NCI-H1436 (cell line): Measurements from ENCODE around the gene DMRTC2.
A peak's percentile ranks its signal among the peaks of the same experiment; 100 is the strongest.

Experiments
- DNase-seq: peaks from one replicate; lab custom pipeline; 2025; lab: John Stamatoyannopoulos, UW

DMRTC2 gene

DNA sequence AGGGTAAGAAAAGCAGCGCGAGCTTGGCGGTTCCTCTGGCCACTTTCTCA is at the start of gene DMRTC2:
DMRTC2 (plus strand) TSS at position 42 of the 50 bp plus-strand sequence. CDS start 2,387 bp downstream, outside the sequence.
- no peak for DNase-seq

DNA sequence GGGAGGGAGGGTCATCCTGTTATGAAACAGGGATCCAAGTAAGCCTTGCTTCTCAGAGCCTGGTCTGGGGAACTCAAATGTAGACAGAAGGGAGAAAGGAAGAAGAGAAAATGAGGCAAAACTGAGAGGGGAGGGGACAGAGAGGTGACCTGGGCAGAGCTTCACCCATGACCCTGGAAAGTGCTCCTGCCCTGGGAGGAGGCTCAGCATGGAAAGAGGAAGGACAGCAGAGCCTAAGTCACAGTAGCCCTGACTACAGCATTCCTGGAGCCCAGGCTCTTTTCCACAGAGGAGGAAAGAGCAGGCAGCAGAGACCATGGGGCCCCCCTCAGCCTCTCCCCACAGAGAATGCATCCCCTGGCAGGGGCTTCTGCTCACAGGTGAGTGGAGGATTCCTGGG is 48.5 kb upstream of the DMRTC2 start, which contains the start of gene CEACAM3:
CEACAM3 (plus strand) TSS at position 226 of the 400 bp plus-strand sequence; CDS start at position 317, 91 bp downstream.
- DNase-seq, result no peak

DNA sequence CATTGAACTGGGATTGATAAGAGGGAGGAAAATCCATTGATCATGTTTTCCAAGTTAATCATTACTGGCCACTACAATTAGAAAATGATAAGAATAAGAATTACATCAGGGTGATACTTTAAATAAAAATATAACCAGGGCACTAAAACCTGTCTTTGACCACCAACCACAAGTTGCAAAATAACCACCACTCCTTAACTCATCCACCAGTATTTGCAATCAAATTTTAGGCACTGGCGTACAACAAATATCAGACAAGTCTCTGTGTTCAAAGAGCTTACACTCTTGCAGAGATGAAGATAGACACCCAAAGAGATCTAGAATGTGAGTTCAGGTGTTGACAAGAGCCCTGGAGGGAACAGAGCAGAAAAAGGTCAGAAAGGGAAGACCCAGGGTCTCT is 47.9 kb upstream of the DMRTC2 start:
- DNase-seq, result no peak

DNA sequence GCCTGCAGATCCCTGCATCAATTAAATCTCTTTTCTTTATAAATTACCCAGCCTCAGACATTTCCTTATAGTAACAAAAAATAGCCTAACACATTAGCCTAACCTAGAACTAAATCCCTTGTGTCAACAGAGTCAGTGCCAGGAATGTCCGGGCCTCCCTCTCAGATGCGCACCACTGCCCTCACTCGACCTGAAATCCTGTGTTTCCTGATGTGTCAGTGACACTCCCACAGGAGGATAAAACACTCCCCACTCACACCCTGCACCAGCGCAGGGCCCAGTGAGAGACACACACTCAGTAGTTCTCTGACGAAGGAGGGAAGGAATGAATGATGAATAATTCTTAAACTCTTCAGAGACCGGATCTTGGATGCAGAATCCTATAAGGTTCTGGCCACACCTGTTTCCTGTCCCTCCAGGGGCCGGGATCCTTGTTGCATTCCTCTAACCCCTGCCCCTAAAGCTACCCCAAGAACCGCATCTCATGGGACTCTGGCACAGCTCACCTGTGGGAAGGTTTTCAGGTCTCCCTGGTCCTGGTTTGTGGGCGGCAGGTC is 45.3 kb upstream of the DMRTC2 start:
- no peak for DNase-seq

DNA sequence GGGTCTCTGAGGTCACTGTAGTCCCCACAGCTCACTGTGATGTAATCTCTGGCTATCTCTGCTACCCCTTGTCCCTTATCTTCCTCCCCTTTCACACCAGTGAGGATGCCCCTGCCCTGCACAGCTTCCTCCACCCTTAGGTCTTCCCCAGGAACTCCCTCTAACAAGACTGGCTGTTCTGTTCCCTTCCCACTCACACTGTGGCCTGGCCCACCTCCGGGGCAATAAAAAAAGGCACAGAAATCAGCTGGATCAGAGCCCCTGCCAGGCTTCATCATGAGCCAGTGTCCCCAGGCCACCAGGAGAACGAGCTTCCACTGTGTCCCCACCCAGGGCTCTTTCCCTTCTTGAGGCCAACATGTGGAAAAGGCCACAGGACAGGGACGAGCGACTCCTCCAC is 43.8 kb upstream of the DMRTC2 start:
- DNase-seq, result no peak

DNA sequence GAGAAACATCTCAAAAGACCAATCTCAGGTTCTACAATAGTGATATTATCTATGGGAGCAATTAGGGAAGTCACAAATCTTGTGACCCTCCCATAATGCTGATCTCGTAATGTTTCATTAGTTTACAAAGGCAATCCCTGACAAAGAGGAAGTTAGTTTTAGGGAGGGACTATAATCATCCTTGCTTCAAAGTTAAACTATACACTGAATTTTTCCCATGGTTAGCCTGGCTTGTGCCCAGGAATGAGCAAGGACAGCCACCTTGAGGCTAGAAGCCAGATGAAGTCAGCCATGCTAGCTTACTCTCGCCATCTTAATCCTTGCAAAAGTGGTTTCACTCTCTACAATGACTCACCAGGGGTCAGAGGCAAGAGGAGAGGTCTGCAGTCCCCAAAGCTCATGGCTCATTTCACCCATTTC is 43.0 kb upstream of the DMRTC2 start:
- no peak for DNase-seq

DNA sequence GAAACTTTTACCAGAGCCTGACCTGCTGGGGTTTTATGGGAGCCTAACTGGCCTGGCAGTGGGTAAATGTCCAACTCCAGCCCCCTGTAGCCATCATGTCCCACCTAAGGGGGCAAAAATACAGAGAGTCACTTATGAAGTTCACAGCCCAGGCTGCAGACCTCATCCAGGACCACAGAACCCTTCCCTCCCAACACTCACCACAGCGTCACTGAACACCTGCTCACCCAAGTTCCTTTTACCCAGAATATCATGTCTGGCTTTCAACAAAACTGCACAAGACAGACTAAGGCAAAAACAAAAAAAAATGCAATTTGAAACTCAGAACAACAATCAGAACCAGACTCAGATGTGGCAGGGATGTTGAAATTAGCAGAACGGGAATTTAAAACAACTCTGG is 42.1 kb upstream of the DMRTC2 start:
- DNase-seq, result no peak

DNA sequence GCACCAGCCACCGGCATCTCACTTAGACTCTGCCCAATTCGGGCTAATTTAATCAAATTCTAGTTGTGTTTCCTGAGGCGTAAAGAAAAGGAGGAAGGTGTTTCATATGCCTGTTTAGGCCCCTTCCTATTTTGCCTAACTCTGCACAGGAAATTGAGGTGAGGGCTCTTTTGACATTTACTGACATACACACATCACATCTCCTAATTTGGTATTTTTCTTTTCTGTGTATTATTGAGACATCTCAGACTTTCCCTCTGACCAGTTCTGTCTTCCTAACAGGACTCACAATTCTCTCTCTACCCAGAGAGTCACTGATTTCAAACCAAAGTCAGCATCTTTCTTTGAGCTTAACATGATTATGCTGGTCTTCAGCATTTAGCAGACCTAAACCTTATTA is 40.5 kb upstream of the DMRTC2 start:
- no peak for DNase-seq

DNA sequence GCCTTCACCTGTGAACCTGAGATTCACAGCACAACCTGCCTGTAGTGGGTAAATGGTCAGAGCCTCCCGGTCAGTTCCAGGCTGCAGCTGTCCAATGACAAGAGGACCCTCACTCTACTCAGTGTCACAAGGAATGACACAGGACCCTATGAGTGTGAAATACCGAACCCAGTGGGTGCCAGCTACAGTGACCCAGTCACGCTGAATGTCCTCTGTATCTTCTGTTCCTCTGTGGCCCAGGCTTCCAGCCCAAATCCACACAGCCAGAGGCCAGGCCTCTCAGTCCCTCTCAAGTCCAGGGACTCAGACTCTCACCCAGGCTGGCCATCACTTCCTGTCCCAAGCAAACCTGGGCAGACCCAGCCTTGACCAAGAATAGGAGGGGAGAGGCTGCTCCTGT is 37.7 kb upstream of the DMRTC2 start:
- no peak for DNase-seq

DNA sequence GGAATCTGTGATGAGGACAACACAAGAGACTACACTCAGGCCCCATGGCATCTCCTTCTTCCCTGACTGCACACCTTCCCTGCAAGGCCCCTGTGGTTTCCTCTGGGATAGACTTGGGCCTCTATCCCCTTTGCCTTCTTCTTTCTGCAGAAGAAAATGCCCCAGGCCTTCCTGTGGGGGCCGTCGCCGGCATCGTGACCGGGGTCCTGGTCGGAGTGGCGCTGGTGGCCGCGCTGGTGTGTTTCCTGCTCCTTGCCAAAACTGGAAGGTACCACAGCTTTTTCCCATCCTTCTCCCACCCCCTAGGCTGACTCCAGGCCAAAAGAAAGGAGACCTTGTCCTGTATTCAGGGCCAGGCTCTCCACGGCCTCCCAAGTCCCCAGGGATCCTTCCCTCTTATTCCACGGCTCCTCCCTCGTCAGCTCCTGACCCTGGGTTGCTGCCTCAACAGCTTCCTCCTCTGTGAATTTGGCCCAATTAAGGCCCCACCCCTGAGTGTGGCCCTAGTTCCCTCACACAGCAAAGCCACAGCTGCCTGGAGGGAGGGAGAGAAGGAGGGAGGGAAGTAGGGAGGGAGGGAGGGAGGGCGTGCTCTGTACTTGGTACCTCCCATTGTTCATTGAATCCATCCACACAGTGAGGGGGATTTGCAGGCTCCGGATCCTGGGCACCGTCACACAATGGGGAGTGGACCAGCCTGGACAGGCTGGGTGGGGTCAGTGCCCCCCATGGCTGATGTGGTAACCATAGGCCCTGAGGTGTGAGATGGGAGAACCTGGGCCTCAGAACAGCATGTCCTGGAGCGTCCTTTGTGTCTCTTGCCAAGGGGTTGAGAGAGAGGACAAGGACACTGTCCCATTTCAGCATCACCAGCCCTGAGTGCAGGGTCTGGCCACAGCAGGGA is 35.9 kb upstream of the DMRTC2 start:
- DNase-seq, result no peak

DNA sequence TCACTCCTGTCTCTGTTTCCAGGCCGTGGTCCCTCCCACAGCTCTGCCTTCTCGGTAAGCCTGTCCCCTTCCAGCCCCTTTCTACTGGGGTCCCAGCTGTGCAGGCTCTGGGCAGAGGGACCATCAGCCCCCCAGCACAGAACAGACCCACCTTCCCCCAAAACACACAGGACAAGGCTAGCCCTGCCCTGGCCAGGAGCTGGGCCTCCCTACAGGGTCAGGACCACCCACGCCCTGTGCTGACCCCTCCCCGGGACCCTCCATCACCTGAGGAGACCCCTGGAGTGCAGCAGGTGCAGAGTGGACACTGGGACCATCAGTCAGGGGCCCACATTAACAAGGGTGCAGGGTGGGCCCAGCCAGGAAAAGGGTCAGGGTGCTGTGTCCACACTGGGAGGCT is 34.5 kb upstream of the DMRTC2 start:
- DNase-seq, result no peak

DNA sequence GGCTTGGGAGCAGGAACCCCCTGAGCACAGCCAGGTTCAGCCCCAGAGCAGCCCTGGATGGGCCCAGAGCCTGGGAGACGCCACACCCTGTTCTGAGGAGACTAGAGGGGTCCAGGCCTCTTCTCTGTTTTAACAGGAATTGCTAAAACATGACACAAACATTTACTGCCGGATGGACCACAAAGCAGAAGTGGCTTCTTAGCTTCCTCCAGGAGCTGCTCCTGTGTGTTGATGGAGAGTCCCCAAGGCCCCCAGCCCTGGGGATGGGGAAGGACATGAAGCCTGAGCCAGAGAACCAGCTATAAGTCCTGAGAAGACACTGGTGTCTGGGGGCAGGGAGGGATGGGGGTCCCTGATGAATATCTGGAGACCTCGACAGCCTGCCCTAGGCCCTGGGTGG is 33.8 kb upstream of the DMRTC2 start:
- DNase-seq, result no peak

DNA sequence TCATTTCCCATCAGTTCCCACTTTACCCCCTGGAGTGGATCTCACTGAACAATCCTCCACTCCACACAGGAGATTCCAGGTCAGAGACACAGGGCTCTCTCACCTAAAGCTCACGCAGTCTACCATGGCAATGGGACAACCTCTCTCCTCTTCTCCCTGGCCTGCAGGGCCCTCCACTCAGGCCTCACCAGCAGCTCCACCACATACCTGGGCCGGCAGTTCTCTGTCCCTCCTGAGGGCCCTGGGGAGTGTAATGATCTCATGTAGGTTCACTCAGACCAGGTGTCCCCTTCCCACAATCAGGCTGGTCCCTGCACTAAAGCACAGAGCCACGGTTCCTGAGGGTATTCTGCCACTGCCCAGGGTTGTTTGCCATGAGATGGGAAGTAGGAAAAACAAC is 32.9 kb upstream of the DMRTC2 start:
- no peak for DNase-seq

DNA sequence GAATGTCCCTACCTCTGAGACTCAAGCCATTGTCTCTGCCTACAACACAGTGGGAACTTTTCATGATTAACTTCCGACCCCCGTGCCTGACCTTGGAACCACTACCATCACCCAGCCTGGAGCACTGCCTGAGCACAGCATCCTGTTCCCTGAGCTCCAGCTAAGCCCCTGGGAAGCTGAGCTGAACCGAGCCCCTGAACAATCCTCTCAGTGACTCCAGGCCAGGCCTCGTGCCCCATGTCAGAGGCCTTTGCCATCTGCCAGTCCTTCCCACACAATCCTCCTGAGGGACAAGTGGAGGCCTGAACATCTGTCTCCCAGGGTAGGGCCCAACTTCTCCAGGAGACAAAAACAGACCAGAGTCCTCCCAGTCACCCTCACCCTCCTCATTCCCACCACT is 30.9 kb upstream of the DMRTC2 start:
- no peak for DNase-seq

DNA sequence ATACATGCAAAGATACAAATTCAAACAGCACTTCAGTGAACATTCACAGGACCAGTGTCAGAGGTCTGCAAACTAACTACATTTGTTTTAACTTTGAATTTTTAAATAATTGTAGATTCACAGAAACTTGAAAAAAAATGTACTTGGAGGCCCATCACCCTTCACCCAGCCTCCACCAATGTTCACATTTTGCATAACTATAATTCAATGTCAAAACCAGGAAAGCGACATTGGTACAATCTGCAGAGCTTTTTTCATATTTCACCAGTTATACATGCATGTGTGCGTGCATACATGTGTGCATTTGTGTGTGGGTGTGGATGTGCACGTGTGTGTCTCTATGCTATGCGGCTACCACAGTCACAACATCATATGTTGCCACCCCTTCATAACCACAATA is 29.5 kb upstream of the DMRTC2 start:
- no peak for DNase-seq

DNA sequence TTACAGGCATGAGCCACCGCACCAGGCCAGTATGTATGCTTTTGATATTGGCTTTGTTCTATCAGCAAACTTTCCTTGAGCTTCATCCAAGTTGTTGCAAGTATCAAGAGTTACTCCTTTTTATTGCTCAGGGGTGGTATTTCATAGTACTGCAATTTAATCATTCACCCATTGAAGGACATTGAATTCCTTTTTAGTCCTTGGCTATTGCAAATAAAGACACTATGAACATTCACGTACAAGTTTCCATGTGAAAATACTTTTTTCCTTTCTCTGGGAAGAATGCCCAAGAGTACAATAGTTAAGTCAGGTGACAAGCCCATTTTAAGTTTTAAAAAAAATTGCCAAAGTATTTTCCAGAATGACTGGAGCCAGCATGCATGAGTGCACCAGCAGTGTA is 28.1 kb upstream of the DMRTC2 start:
- no peak for DNase-seq

DNA sequence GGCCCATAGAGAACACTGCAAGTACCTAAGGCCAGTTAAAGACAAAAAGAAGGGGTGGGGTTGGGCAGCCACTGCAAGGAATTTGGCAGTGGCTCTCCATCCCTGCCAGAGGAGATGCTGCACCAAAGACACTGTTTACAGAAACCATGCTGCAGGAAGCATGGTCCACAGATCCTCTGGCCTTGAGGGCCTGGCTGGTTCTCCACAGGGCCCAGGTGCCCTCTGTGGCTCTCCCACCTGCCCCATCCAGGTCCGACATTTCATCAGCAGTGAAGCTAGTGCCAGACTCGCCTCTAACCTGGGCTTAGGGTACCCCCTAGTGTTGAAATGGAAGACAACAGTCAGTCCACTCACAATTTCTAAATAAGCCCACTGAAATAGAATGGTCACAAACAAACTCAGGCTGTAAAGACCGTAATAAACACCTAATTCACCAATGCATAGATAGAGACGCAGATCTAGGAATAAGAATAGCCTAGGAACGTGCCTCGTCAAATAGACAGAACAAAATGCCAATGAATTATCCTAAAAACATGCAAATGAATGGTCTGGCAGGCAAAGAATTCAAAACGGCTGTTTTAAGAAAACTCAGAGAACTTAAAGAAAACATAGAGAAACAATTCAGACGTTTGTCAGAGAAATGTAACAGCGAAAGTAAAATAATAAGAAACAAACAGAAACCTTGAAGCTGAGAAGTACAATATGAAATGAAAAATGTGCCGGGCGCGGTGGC is 23.7 kb upstream of the DMRTC2 start:
- peak; percentile 81 for DNase-seq

DNA sequence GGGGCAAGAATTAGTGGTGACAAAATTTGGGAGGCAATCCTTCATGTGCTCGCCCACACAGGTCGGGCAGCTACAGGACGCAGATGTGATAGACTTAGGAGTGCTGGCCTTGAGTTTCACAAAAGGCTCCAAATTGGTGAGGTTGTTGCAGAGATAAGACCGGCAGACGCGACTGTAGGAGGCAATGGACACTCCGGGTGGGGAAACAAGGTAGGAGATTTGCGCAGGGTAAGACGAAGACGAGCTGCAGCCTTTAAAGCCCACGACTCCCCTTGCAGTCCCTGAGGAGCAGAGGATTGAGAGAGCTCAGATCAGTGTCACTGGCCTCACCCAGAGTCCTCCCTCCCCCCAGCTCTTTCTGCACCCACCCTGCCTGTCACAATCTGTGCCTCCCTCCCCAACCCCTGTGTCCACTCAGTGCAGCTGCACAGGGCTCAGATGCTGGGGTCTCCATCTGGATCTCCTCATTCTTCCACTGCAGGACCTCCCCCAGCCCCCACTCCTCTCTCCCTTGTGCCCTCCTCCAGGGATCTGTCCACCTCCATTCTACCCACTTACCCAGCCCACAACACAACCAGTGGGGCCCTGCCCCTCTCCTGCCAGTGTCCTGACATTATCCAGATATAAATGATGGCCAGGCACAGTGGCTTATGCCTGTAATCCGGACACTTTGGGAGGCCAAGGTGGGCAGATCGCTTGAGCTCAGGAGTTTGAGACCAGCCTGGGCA is 6.7 kb upstream of the DMRTC2 start:
- DNase-seq, result no peak

DNA sequence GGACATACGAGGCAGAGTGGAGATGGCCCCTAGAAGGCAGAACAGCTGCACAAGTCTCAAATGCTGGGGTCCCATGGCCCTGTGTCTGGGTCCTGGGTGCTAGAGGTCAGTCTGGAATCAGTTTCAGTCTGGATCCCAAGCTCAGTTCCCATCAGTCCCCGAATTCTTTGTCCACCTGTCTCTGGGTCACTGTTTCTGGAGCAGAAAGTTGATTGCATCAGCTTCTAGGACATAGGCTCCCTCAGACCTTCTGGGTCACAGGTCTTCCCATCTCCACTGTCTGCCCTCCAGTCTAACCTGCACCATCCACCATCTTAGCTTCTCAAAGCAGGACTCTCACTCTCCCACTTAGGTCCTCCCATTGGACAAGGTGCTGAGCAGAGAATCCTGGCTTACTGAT is 5.6 kb upstream of the DMRTC2 start:
- no peak for DNase-seq

DNA sequence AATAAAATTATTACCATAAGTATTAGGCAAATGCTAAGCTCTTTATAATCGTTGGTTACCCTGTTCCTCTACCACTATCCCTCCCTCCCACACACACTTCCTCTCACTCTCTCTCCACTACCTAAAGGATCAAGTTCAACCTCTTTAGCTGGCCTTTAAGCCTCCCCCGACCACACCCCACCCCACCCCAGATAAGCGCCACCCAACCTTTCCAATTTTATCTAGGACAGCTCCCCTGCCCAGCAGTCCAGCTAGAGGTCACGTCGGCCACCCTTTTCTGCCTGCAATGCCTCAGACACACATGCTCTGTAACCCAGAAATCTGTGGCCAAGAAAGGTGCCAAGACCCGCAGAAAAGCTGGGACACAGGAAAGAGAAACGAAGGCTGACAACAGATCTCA is 1.5 kb upstream of the DMRTC2 start:
- no peak for DNase-seq

DNA sequence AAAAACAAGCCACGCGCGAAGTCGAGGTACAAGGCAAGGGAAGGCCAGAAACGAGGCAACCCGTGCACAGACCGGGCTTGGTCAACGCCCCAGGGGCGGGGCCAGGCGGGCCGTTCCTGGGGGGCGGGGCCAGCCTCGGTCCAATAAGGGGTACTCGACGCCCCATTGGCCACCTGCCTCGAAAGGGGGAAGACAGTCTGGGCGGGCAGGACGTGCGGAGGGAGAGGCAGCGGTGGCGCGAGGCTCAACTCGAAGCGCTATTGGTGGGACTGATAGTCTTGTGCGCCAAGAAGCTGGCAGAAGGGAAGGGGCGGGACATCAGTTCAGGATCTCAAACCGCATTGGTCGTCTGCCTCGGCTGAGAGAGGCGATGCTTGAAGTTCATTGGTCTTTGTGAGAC is 241 bp upstream of the DMRTC2 start, which contains the start of gene LYPD4:
LYPD4 (minus strand) TSS at position 83 of the 400 bp plus-strand sequence. CDS start 5,398 bp downstream, outside the sequence.
- DNase-seq, result no peak

DNA sequence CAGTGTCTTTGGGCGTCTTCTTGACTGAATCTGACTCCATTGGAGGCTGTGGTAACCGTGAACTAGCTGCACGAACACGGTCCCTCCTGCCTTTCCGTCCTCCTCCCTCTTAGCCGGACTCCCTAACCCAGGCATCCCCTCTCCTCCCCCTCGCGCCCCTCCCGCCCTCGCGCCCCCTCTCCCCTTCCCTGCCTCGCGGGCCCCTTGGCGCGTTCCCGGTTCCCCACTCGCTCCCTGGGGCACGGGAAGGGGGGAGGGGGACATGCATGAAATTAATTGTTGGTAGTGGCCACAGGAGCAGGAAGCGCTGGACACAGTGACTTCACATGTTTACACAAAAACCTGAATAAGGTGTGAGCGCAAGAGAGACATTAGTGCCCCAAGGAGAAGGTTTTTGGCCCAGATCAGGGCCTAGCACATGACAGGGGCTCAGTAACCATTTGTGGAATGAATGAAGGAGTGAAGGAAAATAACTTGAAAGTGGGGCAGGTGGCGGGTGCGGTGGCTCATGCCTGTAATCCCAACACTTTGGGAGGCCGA is 279 bp downstream of the DMRTC2 start:
- no peak for DNase-seq
